ENCODE measurements around the gene BAD. TPM values are rescaled to one million over a fixed set of nuclear protein-coding genes. Genes with fewer than 3 reads are reported as not detected.

BAD gene
- total and polyA plus RNA-seq, 2 of the 13 experiments (the other 11 are each of a cell fraction or from before 2014, with no cell fraction given), result 17.9 to 28.5 TPM

DNA sequence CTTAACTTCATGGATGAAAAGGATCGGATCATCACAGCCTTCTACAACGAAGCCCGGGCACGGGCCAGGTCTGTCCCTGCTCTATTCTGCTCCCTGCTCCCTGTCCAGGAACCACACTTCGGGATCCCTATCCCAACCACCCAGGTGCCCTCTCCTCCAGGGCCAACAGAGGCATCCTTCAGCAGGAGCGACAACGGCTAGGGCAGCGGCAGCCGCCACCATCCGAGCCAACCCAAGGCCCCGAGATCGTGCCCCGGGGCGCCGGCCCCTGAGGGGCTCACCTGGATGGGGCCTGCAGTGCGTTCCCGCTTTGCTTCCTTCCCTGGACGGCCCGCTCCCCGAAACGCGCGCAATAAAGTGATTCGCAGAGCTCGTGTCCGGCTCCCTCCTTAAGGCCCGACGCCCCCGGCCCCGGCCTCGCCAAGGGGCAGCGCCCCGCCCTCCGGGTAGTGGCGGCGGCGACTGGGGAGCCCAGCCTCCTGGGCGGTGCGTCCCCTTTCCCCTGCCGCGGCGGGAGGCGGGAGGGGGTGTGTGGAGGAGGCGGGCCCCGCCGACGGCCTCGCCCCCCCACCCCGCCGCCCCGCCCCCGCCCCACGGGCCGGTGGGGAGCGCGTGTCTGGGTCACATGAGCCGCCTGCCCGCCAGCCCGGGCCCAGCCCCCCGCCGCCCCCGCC is 50.4 kb downstream of the BAD start, which contains the start of gene VEGFB (continued):
- TF ChIP-seq, protein P1, sequence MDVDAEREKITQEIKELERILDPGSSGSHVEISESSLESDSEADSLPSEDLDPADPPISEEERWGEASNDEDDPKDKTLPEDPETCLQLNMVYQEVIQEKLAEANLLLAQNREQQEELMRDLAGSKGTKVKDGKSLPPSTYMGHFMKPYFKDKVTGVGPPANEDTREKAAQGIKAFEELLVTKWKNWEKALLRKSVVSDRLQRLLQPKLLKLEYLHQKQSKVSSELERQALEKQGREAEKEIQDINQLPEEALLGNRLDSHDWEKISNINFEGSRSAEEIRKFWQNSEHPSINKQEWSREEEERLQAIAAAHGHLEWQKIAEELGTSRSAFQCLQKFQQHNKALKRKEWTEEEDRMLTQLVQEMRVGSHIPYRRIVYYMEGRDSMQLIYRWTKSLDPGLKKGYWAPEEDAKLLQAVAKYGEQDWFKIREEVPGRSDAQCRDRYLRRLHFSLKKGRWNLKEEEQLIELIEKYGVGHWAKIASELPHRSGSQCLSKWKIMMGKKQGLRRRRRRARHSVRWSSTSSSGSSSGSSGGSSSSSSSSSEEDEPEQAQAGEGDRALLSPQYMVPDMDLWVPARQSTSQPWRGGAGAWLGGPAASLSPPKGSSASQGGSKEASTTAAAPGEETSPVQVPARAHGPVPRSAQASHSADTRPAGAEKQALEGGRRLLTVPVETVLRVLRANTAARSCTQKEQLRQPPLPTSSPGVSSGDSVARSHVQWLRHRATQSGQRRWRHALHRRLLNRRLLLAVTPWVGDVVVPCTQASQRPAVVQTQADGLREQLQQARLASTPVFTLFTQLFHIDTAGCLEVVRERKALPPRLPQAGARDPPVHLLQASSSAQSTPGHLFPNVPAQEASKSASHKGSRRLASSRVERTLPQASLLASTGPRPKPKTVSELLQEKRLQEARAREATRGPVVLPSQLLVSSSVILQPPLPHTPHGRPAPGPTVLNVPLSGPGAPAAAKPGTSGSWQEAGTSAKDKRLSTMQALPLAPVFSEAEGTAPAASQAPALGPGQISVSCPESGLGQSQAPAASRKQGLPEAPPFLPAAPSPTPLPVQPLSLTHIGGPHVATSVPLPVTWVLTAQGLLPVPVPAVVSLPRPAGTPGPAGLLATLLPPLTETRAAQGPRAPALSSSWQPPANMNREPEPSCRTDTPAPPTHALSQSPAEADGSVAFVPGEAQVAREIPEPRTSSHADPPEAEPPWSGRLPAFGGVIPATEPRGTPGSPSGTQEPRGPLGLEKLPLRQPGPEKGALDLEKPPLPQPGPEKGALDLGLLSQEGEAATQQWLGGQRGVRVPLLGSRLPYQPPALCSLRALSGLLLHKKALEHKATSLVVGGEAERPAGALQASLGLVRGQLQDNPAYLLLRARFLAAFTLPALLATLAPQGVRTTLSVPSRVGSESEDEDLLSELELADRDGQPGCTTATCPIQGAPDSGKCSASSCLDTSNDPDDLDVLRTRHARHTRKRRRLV (CRISPR knock-in tag; IDR thresholded peaks at IDR 0.05), result no peak
- TF ChIP-seq ASH2L (IDR thresholded peaks at IDR 0.05; ENCODE audit: insufficient read length, low read depth, low read length) (no peak), BHLHE40 (IDR thresholded peaks at IDR 0.05; ENCODE audit: low read length) (no peak), HOXA5 (CRISPR knock-in tag; IDR thresholded peaks at IDR 0.05) (no peak), ZFP36 (IDR thresholded peaks at IDR 0.05; ENCODE audit: borderline replicate concordance, low read depth, low read length, partially characterized antibody) (no peak)

DNA sequence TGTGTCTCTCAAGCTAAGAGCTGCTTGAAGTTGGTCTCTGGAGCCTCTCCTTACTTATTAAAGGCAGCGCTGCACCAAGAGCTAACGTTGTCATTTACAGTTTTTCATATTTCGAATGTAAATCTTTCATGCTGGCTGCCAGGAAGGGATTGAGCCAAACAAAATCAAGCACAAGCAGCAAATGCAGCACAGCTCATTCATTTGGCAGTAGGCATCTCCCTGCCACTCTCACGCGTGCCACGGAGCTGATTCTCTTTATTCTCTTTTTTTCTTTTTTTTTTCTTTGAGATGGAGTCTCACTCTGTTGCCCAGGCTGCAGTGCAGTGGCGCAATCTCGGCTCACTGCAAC is 51.5 kb downstream of the BAD start:
- H3K4me3 ChIP-seq (replicated peaks in 1 of 3; ENCODE audit: insufficient read depth in 1 of 3, low read depth in 2 of 3, low read length in 3 of 3), result peak overlapping the region in 1 of 3 experiments; percentile 50; a peak in 1 of 6 replicates
- in situ Hi-C loops (cut with HindIII; ENCODE audit: extremely low pct_ligation_motif_present, low pct_unique_long_range_greater_than_20kb), result no loop called here
- 96% methylated on average over 8 of the region's 8 CpGs for WGBS (ENCODE audit: low lambda C conversion rate)
- TF ChIP-seq KMT2B (CRISPR knock-in tag; IDR thresholded peaks at IDR 0.05) (no peak), ARNT2 (CRISPR knock-in tag; IDR thresholded peaks at IDR 0.05; ENCODE audit: low read depth) (no peak), ZSCAN9 (CRISPR knock-in tag; IDR thresholded peaks at IDR 0.05; ENCODE audit: borderline replicate concordance) (no peak), ZNF101 (CRISPR knock-in tag; IDR thresholded peaks at IDR 0.05; ENCODE audit: borderline replicate concordance, low read depth) (no peak)
- TF ChIP-seq, protein P2, sequence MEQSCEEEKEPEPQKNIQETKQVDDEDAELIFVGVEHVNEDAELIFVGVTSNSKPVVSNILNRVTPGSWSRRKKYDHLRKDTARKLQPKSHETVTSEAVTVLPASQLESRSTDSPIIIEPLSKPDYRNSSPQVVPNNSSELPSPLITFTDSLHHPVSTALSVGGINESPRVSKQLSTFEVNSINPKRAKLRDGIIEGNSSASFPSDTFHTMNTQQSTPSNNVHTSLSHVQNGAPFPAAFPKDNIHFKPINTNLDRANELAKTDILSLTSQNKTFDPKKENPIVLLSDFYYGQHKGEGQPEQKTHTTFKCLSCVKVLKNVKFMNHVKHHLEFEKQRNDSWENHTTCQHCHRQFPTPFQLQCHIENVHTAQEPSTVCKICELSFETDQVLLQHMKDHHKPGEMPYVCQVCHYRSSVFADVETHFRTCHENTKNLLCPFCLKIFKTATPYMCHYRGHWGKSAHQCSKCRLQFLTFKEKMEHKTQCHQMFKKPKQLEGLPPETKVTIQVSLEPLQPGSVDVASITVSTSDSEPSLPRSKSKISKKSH (CRISPR knock-in tag; IDR thresholded peaks at IDR 0.05; ENCODE audit: borderline replicate concordance), result no peak
- TF ChIP-seq, protein P3, sequence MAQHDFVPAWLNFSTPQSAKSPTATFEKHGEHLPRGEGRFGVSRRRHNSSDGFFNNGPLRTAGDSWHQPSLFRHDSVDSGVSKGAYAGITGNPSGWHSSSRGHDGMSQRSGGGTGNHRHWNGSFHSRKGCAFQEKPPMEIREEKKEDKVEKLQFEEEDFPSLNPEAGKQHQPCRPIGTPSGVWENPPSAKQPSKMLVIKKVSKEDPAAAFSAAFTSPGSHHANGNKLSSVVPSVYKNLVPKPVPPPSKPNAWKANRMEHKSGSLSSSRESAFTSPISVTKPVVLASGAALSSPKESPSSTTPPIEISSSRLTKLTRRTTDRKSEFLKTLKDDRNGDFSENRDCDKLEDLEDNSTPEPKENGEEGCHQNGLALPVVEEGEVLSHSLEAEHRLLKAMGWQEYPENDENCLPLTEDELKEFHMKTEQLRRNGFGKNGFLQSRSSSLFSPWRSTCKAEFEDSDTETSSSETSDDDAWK (CRISPR knock-in tag; IDR thresholded peaks at IDR 0.05), result no peak
- TF ChIP-seq, protein P4, sequence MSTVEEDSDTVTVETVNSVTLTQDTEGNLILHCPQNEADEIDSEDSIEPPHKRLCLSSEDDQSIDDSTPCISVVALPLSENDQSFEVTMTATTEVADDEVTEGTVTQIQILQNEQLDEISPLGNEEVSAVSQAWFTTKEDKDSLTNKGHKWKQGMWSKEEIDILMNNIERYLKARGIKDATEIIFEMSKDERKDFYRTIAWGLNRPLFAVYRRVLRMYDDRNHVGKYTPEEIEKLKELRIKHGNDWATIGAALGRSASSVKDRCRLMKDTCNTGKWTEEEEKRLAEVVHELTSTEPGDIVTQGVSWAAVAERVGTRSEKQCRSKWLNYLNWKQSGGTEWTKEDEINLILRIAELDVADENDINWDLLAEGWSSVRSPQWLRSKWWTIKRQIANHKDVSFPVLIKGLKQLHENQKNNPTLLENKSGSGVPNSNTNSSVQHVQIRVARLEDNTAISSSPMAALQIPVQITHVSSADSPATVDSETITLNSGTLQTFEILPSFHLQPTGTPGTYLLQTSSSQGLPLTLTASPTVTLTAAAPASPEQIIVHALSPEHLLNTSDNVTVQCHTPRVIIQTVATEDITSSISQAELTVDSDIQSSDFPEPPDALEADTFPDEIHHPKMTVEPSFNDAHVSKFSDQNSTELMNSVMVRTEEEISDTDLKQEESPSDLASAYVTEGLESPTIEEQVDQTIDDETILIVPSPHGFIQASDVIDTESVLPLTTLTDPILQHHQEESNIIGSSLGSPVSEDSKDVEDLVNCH (CRISPR knock-in tag; IDR thresholded peaks at IDR 0.05), result no peak

More for the DNA sequence above, 51.5 kb downstream of the BAD start:
- H3K9ac ChIP-seq (ENCODE audit: insufficient read depth, low read depth, low read length), result 0 out of 2 replicates have a peak overlapping the region, but pooled peaks have one; percentile 3
- no peaks in the 10 kb centered on the region for H3K27me3 ChIP-seq (ENCODE audit: control insufficient read depth in 1 of 2, insufficient read depth in 2 of 2, low read length in 2 of 2)
- ATAC-seq (no peak), FAIRE-seq (no peak), DNase-seq (ENCODE audit: low spot score) (no peak)
- intact Hi-C loops (cut with micrococcal nuclease; ENCODE audit: unreplicated experiment), result no loop called here
- BruUV-seq (replicated peaks), result no TSS peak
- no peak overlapping the region for H3K27ac ChIP-seq (ENCODE audit: extremely low read length, insufficient read depth, low read length)
- CTCF ChIA-PET (ENCODE audit: low intra/inter-chr PET ratio, low total read pairs), result no interaction called here
- peaks cover 68% of the 10 kb centered on the region for H3K4me1 ChIP-seq (ENCODE audit: insufficient read depth, low read length)
- peak overlapping the region; percentile 70; the same call in 1 of the 2 replicates for H3K4me2 ChIP-seq (ENCODE audit: low read depth, low read length)
- POLR2A ChIA-PET, result interaction anchor here (0.5 to 1.8 kb wide), 3 partner anchors 8 to 210 kb away, joined by 3 to 6 read pairs (median 3); partner anchors contain the start of gene FKBP2
- no peaks in the 10 kb centered on the region for H3K9me3 ChIP-seq (ENCODE audit: low read length)
- peaks cover 3% of the 10 kb centered on the region for H3K79me2 ChIP-seq (ENCODE audit: insufficient read depth, low read length)
- no peaks in the 10 kb centered on the region for H4K20me1 ChIP-seq (ENCODE audit: insufficient read depth, low read length)
- H3K36me3 ChIP-seq (replicated peaks in 1 of 2; ENCODE audit: control insufficient read depth in 1 of 2, insufficient read depth in 2 of 2, low read length in 2 of 2), result no peaks in the 10 kb centered on the region
- H2AFZ ChIP-seq (ENCODE audit: low read length), result no peak overlapping the region
